GM21390 (cell line): ENCODE results near the gene RHCE.
"Not testable (repeated sequence)": the region's sequence is repeated elsewhere in the genome, so short reads cannot be mapped to it uniquely, and the experiment has no call there.

ENCODE experiments used
- ATAC-seq: cut with Tn5 transposase; IDR thresholded peaks from one replicate; pipeline ENCODE4 v1.9.1; 2021; ENCODE audit not compliant: unreplicated experiment

Gene RHCE

DNA sequence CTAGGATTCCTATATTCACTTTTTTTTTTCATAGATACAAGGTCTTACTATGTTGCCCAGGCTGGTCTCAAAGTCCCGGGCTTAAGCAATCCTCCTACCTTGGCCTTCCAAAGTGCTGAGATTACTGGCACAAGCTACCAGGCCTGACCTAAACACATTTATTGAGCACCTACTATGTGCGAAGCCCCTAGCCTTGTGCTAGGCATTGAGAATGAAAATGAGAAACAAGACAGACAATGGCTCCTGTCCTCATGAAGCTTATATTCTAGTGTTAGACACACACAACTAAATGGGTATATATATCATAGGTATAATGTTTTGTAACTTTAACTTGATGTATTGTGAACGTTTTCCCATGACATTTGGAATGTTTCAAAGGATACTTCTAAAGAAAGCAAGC lies 71.0 kb downstream of the RHCE start:
- no peak for ATAC-seq

DNA sequence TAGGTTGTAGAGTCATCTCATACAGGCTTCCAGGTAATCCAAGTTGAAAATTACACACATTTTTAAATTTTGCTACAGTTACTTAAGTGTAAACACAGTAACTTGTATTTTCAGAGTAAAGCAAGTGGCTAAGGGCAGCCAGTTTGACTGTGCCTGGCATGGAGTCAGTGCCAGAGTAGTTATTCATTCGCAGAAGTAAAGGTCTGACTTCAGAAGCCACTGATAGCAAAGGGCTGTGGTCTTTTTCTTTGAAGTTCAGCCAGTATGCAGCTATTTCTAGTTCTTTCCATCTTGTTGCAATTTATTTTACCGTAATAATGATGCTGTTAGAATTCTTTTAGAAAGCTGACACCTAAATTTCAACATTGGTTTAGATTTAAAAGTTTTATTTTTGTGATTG lies 73.1 kb downstream of the RHCE start:
- no peak for ATAC-seq

DNA sequence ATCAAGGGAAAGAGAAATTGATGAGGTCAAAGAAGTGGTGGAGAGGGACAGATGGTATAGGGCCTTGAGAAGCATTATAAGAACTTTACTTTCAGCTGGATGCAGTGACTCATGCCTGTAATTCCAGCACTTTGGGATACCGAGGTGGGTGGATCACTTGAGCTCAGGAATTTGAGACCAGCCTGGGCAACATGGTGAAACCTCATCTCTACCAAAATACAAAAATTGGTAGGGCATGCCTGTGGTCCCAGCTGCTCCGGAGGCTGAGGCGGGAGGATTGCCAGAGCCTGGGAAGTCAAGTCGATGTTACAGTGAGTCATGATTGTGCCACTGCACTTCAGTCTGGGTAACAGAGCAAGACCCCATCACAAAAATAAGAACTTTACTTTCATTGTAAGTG lies 76.8 kb downstream of the RHCE start:
- no peak for ATAC-seq

DNA sequence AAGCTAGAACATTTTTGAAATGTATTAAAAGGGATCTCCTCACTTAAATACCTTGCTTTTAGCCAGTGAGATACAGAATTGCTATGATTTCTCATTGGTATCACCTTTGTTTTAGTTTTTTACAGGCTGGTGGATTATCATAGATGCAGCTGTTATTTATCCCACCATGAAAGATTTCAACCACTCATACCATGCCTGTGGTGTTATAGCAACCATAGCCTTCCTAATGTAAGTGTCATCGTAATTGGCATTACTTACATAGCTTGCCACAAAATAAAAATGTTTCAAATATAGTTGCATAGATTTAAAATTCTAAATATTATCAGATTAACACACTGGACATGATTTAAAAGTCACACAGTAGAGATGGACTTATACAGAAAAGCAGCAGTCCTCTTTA lies 77.8 kb downstream of the RHCE start:
- ATAC-seq: no peak

DNA sequence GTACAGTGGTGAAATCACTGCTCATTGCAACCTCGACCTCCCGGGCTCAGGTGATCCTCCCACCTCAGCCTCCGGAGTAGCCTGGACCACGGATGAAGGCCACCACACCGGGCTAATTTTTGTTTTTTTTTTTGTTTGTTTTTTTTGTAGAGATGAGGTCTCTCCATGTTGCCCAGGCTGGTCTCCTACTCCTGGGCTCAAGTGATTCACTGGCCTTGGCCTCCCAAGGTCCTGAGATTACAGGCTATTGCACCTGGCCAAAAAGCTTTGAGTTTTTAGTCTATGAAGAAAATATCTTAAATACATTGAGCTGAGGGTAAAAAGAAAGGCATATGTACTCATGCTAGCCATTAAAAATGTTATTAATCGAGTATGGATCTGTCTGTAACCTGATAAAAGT lies 78.9 kb downstream of the RHCE start:
- no peak for ATAC-seq

DNA sequence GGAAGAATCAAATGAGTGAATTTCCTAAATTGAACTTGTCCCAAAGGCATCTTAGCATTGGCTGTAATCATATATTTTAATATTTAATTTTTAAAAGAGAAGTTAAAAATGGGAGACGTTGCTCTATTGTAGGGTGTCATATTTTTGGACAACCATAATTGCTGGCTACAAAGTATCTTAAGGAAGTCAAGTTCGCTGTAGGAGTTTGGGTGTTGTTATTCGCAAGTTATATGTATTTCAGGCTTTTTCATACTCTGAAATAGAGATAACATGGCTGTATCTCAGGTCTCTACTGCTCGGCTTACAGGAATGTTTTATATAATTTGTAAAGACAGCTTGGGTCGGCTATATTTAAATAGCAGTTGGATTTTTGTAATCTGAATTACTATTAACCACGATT lies 81.6 kb downstream of the RHCE start:
- no peak for ATAC-seq

DNA sequence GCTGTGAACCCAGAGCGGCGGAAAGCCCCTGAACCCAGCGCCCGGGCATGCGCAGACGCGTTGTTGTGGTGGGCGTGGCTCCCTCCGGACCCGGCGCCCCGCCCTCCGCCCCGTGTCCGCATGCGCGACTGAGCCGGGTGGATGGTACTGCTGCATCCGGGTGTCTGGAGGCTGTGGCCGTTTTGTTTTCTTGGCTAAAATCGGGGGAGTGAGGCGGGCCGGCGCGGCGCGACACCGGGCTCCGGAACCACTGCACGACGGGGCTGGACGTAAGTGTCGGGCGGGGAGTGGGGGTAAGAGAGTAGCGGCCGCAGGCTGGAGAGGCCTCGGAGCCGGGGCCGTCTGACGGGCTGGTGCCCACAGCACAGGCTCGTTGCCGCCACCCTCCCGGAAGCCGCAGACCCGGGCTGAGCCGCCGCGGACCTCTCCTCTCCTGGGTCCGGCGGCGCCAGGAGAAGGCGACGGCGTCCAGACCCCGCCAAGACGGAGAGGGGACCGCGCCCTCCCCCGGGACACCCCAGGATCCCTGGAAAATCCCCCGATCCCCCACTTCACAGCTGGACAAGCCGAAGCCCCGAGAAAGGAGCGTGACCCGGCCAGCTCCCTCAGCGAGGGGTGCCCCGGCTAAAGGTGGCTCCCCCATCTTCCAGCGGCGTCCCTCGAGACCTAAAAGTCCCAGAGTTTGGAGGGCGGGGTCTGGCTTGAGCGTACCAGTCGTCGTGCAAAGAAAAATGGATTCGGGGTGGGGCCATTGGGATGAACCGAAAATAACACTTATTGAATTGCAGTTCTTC lies 82.2 kb downstream of the RHCE start, which contains the start of gene TMEM50A:
TSS of gene TMEM50A (plus strand) at position 147 of the 794 bp plus-strand sequence. CDS start 2,153 bp downstream, outside the sequence.
- peak; percentile 60 for ATAC-seq

DNA sequence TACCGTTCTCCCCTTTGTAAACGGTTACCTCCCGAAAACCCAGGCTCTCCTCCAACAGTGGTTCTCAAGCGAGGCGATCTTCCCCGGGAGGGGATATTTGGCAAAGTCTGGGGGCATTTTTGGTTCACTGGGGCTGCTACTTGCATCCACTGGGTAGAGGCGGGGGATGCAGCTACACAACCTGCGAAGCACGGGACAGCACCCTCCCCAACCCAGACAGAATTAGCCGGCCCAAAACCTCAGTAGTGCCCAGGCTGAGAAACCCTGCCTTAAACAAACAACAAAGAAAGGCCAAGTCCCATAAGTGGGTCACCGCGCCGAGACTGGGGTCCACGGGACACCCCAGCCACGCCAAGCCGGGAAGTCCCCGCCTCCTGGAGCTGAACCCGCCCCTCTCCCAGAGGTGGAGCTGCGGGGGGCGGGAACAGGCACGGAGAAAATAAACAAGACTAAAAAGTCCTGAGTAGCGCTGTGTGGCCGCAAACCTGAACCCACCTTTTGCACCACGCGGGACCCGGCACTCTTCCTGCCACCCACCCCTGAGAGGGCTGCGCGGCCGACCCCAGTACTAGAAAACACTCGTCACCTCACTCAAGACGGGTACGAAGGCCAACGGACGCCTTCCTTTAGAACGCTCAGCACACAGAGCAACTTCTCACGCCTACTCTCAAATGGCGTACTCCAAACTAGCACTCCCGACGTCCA lies 83.0 kb downstream of the RHCE start:
- peak; percentile 40 for ATAC-seq

DNA sequence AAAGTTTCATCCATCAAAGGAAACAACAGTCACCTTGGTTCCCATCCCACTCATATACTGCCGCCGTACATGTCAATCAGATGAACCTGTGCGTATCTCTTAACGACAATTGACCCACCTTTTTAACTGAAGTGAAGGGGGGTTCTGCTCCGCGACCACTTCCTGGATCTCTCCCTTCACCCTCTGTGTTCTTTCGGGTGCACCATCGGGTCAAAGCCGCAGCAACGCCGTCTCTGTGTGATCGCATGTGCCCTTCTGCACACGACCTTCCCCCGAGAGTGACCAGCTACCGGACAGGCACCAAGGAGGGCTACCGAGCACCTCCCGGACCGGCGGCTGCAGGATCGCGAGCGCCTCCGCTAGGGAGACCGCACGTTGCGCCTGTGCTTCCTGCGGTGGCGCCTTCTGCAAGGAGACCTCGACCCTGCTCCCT lies 83.7 kb downstream of the RHCE start:
- peak; percentile 28 for ATAC-seq

DNA sequence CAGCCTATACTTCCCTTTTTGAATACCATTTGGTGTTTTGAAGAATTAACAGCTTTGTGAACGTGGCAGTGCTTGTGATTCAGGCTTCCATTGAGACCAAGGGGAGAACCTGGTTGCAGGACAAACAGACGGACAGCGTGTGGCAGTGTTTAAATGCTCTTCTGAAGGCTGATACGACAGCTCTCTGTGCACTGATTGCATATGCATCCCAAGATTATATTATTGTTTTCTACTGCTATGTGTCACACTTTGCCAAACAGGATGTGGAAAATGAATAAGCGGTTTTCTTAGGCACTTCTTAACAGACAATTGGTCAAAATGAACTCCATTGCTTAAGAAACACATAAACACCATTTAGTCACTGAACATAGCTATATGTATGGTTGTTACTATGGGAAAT lies 90.7 kb downstream of the RHCE start:
- not testable (repeated sequence) for ATAC-seq

DNA sequence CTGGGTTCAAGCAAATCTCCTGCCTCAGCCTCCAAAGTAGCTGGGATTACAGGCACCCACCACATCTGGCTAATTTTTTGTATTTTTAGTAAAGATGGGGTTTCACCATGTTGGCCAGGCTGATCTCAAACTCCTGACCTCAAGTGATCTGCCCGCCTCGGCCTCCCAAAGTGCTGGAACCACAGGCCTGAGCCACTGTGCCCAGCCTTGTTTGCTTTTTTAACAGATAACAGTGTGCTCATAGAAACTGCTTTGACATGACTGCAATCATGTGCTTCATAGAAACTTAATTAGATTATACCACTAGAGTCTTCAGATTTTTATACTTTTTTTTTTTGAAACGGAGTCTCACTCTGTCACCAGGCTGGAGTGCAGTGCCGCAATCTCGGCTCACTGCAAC lies 91.3 kb downstream of the RHCE start:
- not testable (repeated sequence) for ATAC-seq

DNA sequence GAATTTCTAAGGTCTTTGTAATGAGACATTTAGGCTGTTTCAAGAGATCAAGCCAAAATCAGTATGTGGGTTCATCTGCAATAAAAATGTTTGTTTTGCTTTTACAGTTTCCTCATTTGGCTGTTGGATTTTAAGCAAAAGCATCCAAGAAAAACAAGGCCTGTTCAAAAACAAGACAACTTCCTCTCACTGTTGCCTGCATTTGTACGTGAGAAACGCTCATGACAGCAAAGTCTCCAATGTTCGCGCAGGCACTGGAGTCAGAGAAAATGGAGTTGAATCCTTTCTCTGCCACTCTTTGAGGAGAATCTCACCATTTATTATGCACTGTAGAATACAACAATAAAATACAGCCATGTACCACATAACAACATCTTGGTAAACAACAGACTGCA lies 91.8 kb downstream of the RHCE start:
- ATAC-seq: not testable (repeated sequence)

DNA sequence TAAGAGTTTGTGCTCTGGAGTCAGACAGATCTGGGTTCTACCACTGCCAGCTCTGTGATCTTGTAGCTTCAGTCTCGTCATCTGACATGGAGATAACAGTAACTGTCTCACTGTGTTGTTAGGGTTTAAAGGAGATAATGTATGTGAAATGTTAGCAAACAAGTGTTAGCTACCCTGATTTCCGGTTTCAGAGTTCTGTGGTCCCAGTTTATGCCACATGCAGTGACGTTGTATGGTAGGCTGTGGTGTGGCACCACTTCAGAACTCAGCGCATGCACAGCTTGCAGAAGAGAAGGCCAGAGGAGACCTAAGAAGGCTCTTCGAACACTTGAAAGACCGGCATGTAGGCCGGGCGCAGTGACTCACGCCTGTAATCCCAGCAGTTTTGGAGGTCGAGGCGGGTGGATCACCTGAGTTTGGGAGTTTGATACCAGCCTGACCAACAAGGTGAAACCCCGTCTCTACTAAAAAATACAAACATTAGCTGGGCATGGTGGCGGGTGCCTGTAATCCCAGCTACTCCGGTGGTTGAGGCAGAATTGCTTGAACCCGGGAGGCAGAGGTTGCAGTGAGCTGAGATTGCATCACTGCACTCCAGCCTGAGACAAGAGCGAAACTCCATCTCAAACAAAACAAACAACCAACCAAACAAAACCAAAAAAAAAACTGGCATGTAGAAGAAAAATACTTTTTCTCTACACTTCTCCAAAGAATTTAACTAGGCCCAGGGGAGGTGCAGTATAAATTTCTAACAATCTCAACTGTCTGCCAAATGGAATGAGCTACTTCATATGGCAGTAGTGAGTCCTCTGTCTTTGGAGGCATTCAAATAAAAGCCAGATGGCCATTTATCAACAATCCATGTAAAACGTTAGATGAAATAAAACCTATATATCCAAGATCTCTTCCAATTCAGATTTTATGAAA lies 92.5 kb downstream of the RHCE start:
- not testable (repeated sequence) for ATAC-seq

DNA sequence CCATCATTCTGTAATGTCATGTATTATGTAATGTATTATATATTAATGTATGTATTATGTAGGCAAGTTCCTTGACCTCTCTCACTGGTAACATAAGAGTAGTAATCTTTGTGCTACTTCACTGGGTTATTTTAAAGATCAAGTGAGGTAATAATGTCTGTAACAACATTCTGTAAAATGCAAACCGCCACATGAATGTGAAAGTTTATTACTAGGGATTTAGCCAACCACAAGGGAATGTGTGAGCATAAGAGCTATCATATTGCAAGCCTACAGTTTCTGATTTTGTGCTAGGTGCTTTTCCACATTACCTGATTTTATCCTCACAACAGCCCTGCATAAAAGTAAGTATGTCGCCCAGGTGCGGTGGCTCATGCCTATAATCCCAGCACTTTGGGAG lies 96.2 kb downstream of the RHCE start:
- ATAC-seq: not testable (repeated sequence)

DNA sequence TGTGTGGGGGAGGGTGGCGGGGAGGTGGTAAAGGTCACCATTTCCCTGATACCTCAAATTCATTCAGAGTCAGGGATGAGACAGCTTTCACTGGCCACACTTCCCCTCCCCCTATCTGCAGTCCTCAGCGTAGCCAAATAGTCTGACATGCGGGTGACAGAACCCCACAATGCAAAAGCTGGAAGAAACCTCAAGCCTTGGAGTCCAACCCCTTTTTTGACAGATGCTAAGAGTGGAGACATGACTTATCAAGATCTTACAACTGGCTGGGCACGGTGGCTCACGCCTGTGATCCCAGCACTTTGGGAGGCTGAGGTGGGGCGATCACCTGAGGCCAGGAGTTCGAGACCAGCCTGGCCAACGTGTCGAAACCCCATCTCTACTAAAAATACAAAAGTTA lies 98.5 kb downstream of the RHCE start:
- ATAC-seq: not testable (repeated sequence)

DNA sequence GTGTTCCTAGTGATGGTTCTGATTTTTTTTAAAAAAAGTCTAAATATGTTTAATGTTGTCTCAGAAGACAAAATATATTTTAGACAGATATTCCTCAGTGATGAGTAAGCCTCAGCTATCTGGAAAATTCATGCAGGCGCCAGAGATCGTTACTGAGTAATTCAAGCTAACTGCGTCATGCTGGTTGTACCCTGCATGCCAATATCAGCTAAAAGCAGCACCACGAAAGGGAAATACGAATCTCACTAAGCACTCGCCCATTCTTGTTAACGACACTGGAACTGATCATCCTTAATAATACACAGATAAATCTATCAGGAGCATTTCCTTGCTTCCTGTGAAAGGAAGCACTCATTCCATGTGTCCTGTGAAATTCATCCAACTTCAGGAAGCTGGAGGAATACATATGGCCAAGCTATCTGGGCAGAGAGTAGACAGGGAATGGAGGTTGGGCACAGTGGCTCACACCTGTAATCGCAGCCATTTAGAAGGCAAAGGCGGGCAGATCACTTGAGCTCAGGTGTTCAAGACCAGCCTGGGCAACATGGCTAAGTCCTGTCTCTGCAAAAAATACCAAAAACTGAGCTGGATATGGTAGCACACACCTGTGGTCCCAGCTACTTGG lies 100.2 kb downstream of the RHCE start:
- ATAC-seq: not testable (repeated sequence)

DNA sequence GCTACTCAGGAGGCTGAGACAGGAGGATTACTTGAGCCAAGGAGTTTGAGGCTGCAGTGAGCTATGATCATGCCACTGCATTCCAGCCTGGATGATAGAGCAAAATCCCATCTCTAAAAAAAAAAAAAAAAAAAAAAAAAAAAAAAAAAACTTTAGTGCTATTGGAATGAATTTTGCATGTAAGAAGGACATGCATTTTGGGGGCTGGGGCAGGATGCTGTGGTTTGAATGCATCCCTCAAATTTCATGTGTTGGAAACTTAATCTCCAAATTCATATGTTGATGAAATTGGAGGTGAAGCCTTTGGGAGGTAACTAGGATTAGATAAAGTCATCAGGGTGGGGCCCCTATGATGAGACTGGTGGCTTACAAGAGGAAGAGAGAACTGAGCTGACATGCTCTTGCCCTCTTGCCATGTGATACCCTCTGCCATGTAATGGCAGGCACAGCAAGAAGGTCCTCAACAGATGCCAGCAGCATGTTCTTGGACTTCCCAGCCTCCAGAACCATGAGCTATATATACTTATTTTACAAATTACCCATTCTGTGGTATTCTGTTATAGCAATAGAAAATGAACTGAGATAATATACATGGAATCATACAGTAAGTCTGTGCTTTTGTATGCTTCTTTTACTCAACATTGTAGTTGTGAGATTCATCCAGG lies 107.7 kb downstream of the RHCE start:
- ATAC-seq: not testable (repeated sequence)
